ENCODE measurements around the gene SUPT4H1. TPM values are rescaled to one million over a fixed set of nuclear protein-coding genes. Genes with fewer than 3 reads are reported as not detected.
A peak's percentile ranks its signal among the peaks of the same experiment; 100 is the strongest.

The SUPT4H1 gene
- total and polyA plus RNA-seq, 9 of the 15 experiments (the other 6 are each of a cell fraction or from before 2014, with no cell fraction given) = 62.1 to 320 (median 117) TPM

DNA sequence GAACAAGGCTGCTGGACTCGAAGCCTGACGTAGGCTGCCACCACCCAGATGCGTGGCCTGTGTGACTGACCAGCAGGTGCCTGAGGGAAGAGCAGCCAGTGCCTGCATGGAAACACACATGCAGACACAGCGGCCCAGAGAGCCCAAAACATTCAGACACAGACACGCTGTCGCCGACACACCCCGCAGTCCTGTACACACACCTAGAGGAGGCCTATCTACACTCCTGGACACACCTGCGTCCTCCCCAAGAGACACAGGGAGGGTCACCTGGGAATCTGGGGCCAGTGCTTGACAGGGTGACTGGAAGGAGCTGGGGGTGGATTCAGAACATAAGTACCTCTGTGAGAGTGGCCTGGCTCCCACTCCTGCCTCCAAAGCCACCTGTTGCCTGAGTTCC lies 17.3 kb downstream of the SUPT4H1 start (continued):
- TF ChIP-seq, protein P1, sequence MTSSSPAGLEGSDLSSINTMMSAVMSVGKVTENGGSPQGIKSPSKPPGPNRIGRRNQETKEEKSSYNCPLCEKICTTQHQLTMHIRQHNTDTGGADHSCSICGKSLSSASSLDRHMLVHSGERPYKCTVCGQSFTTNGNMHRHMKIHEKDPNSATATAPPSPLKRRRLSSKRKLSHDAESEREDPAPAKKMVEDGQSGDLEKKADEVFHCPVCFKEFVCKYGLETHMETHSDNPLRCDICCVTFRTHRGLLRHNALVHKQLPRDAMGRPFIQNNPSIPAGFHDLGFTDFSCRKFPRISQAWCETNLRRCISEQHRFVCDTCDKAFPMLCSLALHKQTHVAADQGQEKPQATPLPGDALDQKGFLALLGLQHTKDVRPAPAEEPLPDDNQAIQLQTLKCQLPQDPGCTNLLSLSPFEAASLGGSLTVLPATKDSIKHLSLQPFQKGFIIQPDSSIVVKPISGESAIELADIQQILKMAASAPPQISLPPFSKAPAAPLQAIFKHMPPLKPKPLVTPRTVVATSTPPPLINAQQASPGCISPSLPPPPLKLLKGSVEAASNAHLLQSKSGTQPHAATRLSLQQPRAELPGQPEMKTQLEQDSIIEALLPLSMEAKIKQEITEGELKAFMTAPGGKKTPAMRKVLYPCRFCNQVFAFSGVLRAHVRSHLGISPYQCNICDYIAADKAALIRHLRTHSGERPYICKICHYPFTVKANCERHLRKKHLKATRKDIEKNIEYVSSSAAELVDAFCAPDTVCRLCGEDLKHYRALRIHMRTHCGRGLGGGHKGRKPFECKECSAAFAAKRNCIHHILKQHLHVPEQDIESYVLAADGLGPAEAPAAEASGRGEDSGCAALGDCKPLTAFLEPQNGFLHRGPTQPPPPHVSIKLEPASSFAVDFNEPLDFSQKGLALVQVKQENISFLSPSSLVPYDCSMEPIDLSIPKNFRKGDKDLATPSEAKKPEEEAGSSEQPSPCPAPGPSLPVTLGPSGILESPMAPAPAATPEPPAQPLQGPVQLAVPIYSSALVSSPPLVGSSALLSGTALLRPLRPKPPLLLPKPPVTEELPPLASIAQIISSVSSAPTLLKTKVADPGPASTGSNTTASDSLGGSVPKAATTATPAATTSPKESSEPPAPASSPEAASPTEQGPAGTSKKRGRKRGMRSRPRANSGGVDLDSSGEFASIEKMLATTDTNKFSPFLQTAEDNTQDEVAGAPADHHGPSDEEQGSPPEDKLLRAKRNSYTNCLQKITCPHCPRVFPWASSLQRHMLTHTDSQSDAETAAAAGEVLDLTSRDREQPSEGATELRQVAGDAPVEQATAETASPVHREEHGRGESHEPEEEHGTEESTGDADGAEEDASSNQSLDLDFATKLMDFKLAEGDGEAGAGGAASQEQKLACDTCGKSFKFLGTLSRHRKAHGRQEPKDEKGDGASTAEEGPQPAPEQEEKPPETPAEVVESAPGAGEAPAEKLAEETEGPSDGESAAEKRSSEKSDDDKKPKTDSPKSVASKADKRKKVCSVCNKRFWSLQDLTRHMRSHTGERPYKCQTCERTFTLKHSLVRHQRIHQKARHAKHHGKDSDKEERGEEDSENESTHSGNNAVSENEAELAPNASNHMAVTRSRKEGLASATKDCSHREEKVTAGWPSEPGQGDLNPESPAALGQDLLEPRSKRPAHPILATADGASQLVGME (CRISPR knock-in tag; IDR thresholded peaks at IDR 0.05) = 0 out of 2 replicates have a peak, but pooled peaks have one; percentile 14
- TF ChIP-seq L3MBTL2 (IDR thresholded peaks at IDR 0.05) = no peak
- no peak for TF ChIP-seq KAT2B (IDR thresholded peaks at IDR 0.05; ENCODE audit: low read depth, low read length)
- no peak for TF ChIP-seq ARNT (IDR thresholded peaks at IDR 0.05)
- TF ChIP-seq, protein P2, sequence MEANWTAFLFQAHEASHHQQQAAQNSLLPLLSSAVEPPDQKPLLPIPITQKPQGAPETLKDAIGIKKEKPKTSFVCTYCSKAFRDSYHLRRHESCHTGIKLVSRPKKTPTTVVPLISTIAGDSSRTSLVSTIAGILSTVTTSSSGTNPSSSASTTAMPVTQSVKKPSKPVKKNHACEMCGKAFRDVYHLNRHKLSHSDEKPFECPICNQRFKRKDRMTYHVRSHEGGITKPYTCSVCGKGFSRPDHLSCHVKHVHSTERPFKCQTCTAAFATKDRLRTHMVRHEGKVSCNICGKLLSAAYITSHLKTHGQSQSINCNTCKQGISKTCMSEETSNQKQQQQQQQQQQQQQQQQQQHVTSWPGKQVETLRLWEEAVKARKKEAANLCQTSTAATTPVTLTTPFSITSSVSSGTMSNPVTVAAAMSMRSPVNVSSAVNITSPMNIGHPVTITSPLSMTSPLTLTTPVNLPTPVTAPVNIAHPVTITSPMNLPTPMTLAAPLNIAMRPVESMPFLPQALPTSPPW (CRISPR knock-in tag; IDR thresholded peaks at IDR 0.05) = no peak
- 0 out of 2 replicates have a peak, but pooled peaks have one; percentile 58 for TF ChIP-seq KAT7 (CRISPR knock-in tag; IDR thresholded peaks at IDR 0.05; ENCODE audit: borderline replicate concordance)
- TF ChIP-seq ZNF699 (CRISPR knock-in tag; IDR thresholded peaks at IDR 0.05; ENCODE audit: insufficient replicate concordance) = no peak
- no peak for TF ChIP-seq TBL1XR1 (IDR thresholded peaks at IDR 0.05; ENCODE audit: low read length in 2 of 2)
- TF ChIP-seq YY1 (IDR thresholded peaks at IDR 0.05; ENCODE audit: borderline replicate concordance in 1 of 3, control insufficient read depth in 1 of 3, extremely low read depth in 1 of 3, insufficient read depth in 3 of 3, insufficient read length in 1 of 3, insufficient replicate concordance in 2 of 3, low read depth in 1 of 3, low read length in 2 of 3) = no peak
- TF ChIP-seq, protein P3, sequence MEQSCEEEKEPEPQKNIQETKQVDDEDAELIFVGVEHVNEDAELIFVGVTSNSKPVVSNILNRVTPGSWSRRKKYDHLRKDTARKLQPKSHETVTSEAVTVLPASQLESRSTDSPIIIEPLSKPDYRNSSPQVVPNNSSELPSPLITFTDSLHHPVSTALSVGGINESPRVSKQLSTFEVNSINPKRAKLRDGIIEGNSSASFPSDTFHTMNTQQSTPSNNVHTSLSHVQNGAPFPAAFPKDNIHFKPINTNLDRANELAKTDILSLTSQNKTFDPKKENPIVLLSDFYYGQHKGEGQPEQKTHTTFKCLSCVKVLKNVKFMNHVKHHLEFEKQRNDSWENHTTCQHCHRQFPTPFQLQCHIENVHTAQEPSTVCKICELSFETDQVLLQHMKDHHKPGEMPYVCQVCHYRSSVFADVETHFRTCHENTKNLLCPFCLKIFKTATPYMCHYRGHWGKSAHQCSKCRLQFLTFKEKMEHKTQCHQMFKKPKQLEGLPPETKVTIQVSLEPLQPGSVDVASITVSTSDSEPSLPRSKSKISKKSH (CRISPR knock-in tag; IDR thresholded peaks at IDR 0.05) = no peak
- TF ChIP-seq MAFK (IDR thresholded peaks at IDR 0.05; ENCODE audit: low read length) = no peak
- no peak for TF ChIP-seq ZNF830 (CRISPR knock-in tag; IDR thresholded peaks at IDR 0.05)
- TF ChIP-seq KDM4B (IDR thresholded peaks at IDR 0.05; ENCODE audit: borderline replicate concordance in 2 of 2, low read depth in 1 of 2) = 0 out of 4 replicates have a peak, but pooled peaks of 1 of the 2 experiments have one; percentile 36
- TF ChIP-seq CBFA2T2 (conservative IDR thresholded peaks at IDR 0.05) = no peak
- peak; percentile 54 for TF ChIP-seq RBFOX2 (IDR thresholded peaks at IDR 0.05; ENCODE audit: low read depth, low read length)
- TF ChIP-seq GABPB1 (CRISPR knock-in tag; IDR thresholded peaks at IDR 0.05) = peak; percentile 41; the same call in 1 of the 2 replicates
- TF ChIP-seq ELF4 (CRISPR knock-in tag; IDR thresholded peaks at IDR 0.05) = no peak
- 0 out of 2 replicates have a peak, but pooled peaks have one; percentile 37 for TF ChIP-seq ZNF124 (CRISPR knock-in tag; IDR thresholded peaks at IDR 0.05)
